IMR-90 (cell line): ENCODE measurements around the gene CLTCL1.

Source experiments
- POLR2A ChIP-seq: IDR thresholded peaks from 2 replicates; pipeline ENCODE4 v1.6.1; 2012; ENCODE audit warnings: mild to moderate bottlenecking, low read depth, low read length
- TF ChIP-seq, protein P1 (sequence below): conservative IDR thresholded peaks from 2 replicates; pipeline ENCODE4 v1.5.1; 2012; ENCODE audit warnings: mild to moderate bottlenecking, low read depth, low read length, improper control_type of control experiment

DNA sequence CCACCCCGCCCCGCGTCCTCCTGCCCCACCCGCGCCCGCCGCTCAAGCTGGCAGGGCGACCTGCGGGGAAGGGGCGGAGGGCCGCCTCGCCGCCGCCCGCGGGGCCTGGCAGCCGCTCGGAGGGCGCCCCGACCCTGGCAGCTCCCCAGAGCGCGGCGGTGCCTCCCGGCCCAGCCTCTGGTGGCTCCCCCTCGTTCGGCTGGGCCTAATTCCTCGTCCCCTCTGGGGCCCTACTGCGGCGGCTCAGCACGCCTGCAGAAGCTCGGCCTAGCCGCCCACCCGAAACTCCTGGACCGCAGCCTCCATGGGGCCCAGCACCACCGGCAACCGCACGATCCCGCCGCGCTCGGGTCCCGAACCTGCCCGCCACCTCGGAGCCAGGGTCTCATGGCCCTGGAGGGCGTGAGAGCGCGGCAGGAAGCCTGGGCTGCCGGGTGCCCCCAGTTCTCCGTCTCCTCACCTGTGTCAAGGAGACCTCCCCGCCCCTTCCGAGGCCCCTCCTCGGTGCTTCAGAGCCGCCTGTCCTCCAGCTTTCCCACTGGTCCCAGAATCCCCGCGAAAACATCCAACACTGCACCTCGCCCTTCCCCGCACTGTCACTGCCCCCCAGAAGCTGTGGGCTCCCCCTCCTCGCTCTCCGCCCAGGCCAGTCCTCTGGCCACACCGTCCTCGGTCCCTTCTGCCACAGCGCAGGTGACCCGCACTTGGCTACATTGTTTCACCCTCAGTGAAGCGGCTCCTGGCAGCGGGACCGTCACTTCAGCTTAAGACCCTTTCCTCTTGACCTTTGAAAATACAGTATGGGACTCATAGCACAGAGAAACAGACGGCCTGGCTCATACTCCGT, 140.8 kb downstream of the CLTCL1 start:
- TF ChIP-seq POLR2A: no peak
- TF ChIP-seq, protein P1, sequence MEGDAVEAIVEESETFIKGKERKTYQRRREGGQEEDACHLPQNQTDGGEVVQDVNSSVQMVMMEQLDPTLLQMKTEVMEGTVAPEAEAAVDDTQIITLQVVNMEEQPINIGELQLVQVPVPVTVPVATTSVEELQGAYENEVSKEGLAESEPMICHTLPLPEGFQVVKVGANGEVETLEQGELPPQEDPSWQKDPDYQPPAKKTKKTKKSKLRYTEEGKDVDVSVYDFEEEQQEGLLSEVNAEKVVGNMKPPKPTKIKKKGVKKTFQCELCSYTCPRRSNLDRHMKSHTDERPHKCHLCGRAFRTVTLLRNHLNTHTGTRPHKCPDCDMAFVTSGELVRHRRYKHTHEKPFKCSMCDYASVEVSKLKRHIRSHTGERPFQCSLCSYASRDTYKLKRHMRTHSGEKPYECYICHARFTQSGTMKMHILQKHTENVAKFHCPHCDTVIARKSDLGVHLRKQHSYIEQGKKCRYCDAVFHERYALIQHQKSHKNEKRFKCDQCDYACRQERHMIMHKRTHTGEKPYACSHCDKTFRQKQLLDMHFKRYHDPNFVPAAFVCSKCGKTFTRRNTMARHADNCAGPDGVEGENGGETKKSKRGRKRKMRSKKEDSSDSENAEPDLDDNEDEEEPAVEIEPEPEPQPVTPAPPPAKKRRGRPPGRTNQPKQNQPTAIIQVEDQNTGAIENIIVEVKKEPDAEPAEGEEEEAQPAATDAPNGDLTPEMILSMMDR: no peak
